EL (cell line): ENCODE data around the gene TNFRSF8.

ENCODE experiments used
- DNase-seq: peaks from one replicate; pipeline ENCODE4 v3.0.0-alpha.2; 2016

Gene TNFRSF8

DNA sequence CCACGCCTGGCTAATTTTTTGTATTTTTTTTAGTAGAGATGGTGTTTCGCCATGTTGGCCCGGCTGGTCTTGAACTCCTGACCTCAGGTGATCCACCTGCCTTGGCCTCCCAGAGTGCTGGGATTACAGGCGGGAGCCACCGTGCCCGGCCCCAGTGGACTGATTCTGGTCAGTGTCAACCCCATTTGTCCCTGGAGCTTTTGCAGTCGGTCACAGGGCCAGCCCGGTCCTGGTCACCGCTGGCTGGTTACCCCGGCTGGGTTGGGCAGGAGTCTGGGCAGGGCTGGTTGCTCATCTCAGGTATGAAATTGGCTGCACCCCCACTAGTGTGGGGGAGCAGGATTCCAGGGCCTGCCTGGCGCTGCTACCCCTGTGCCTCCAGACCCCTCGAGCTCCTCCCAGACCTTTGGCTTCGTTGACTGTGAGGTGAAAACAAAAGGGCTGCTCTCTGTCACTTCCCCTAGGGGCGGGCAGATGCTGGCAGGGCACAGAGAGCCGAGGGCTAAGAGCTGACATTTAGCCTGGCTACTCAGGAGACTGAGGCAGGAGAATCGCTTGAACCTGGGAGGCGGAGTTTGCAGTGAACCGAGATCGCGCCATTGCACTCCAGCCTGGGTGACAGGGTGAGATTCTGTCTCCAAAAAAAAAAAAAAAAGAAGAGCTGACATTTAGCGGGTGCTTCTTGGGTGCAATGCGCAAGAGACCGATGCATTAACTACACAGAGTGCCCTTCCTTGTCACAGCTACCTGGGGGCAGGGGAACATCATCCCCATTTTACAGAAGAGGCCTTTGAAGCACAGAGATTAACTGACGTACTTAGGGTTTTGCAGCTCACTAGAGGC lies 114.3 kb downstream of the TNFRSF8 start:
- no peak for DNase-seq

DNA sequence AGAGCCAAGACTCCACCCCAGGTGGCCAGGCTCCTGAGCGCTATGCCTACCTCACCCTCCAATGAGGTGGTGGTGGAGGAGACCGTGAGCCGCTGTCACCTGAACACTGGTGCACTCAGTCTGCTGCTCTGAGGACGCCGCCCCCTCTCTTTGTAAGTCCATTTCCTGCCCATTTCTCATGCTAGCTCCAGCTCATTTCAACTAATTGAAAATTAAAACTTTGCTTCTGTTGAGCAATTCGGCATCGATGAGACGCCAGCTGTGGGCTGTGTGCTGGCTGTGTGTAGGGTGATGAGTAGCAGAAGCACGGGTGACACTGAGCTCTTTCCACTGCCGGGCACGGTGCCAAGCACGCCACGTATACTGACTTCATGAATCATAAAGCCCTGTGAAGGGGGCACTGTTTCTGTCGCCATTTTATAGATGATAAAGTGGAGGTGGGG lies 114.9 kb downstream of the TNFRSF8 start:
- DNase-seq = peak; percentile 85

GRCh38 chr1:12178511-12178910 lies 115.4 kb downstream of the TNFRSF8 start:
- no peak for DNase-seq

GRCh38 chr1:12179111-12179519 lies 116.0 kb downstream of the TNFRSF8 start:
- peak; percentile 70 for DNase-seq

- DNase-seq = no peak
These were observed 116.6 kb downstream of the TNFRSF8 start for GRCh38 chr1:12179676-12180075.

DNA sequence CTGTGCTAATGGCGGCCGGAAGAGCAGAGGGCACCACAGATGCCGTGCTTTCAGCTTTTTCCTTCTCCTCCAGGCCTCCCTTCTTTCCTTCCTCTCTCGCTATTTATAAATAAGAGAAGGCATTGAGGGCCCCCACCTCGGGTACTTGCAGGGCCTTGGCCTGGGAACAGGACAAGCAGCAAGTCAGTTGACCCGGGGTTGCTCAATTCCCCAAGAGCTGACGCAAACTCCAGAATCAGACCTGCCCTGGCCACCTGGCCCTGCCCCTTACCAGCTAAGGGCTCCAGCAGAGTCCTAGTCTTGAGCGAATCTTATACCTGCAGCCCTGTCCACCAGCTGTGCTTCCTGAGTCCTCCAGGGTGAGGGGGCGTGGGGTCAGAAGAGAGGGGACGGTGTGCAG lies 117.2 kb downstream of the TNFRSF8 start:
- DNase-seq = no peak

DNA sequence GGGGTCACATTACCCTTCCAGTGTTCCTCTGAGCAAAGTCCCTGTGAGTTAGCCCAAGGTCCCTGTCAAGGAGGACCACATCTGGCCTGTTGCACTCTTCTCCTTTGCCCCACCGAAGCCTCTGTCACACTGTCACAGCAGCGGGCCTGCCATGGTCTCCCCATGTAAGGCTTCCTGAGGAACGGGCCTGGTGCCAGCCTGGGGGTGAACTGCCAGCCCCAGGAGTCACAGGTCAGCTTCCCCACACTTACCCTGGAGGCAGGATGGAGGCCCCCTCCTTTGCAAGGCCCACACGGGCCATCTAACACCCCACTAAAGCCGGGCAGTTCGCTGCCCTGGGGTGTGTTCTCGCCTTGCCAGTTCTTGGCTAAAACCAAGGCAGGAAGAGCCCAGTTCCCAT lies 117.8 kb downstream of the TNFRSF8 start:
- DNase-seq = no peak

DNA sequence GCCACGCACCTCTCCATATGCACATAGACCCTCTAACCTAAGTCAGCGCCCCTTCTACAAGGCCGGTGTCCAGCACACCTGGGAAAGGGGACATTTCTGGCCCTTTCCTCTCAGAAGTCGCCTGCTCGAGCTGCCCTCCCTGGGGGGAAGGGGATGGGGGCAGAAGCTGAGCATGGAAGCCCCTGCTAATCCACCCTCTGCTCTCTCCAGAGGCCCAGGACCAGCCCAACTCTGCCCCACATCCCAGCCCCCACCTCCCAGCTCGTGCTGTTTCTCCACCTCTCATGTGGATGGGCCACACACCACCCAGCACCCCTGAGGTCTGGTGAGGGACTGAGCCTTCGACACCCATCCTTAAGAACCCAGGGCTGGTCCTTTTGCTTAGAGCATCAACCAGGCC lies 118.5 kb downstream of the TNFRSF8 start:
- no peak for DNase-seq

- DNase-seq = no peak
These were observed 119.4 kb downstream of the TNFRSF8 start for GRCh38 chr1:12182410-12182984.

DNA sequence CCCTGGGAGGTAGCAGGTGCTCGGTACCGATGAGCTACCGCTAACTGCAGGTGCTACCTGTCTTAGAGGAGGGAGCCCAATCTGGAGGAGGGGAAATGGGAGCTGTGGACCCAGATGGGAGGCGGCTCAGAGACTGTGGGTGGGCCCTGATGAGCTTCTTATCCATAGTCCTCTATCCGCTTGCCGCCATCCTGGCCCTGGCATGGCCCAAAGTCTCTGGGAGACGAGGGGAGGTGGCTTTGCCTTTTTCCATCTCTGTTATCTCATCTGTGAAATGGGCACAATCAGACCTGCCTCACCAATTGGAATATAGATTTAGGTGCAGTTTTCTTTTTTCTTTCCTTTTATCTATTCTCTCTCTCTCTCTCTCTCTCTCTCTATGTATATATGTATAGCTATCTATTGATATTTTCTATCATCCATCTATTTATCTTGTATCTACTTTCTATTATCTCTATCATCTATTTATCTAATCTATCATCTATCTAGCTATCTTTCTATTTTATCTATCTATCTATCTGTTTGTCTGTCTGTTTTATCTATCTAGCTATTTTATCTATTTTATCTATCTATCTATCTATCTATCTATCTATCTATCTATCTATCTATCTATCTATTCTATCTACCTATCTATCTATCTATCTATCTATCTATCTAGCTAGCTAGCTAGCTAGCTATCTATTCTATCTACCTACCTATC lies 120.1 kb downstream of the TNFRSF8 start:
- DNase-seq = no peak

DNA sequence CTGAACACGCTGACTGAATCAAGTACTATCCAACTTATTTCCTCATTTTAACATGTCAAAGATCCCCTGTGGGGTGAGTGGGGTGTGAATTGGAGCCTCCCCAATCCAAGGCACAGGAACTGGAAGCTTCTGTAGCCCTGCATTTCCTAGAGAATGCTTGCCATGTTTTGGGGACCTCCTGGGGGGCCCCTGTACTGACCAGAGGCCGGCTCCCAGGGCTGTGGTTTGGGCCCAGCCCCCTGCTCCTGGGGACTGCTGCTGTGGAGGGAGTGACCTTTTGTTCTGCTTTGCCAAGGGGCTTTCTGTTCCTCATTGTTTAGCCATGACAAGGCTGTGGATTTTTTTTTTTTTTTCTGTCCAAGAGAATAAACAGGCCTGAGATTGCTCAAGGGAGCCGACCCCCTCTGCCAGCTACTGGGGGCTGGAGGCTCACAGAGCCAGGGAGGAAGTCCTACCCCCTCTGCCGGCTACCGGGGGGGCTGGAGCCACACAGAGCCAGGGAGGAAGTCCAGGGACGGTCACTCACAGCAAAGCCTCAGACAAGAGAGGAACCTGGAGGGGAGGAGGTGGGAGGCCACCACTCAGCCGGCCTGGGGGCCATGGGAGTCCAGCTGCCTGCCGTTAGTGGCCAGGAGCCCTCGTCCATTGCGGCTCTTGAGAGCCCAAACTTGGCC lies 121.0 kb downstream of the TNFRSF8 start:
- peak; percentile 76 for DNase-seq

DNA sequence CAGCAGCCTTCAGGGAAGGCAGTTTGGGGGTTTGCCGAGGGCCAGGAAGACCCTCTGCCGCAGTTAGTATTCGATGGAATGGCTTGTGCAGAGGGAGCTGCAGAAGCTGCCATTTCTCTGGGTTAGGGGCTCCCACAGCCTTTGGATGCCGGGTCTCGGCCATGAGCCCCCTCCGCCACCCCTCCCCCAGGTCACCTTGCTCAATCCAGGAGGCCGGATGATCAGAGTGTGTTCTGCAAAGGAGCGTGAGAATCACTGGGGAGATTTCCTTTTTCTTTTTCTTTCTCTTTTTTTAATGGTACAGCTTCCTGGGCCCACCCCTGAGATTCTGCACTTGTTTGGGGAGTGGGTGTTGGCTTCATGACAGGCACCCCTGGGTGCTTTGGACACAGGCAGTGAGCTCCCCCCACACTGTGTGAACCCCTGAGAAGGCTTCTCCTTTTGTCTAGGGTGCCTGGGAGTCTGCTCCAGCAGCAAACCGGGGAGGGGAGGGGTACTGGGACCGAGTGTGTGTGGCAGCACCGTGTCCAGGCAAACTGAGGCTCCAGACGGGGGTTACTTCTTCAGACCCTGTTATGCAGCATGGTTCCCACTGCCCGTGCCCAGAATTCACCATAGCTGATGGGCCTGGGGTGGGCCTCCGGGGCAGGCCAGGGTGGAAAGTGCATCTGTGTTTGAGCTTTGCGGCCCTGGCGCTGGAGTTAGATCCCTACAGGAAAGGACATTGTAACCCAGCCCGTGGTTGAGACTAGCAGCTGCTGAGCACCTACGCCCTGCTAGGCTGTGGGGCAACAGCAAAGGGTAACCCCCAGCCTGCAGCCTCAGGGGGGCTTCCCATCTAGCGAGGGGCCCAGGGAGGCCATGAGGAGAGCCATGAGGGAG lies 122.2 kb downstream of the TNFRSF8 start:
- DNase-seq = no peak

- DNase-seq = no peak
These were observed 123.0 kb downstream of the TNFRSF8 start for GRCh38 chr1:12185918-12186678.

DNA sequence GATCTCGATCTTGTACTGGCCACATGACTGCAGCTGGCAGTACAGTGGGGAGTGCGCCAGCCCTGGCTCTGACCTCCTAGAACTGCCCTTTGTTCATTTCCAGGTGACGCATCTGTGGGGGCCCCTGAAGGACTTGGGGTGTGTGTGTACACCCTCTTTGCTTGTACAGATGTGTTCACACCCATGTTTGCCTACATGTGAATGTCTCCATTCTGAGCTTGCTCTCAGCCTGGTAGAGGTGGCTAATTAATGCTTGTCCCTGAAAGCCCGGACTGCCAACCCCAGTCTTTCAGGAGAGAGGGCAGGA lies 123.5 kb downstream of the TNFRSF8 start:
- no peak for DNase-seq

DNA sequence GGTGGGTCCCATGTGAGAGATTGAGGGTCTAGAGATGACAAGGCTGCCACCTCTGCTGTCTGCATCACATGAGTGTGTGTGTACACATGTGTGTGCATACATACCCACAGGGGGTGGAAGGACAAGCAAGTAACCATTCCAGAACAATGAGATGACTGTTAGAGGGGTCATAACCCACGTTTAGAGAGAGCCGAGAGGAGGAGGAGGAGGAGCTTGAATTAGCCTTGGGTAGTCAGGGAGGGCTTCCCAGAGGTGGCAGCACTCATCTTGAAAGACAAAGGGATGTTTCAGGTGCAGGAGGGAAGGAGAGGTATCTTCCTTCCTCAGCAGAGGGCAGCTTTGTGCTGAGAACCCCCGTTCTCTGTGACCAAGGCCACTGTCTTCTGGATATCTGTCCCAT lies 125.0 kb downstream of the TNFRSF8 start:
- no peak for DNase-seq

DNA sequence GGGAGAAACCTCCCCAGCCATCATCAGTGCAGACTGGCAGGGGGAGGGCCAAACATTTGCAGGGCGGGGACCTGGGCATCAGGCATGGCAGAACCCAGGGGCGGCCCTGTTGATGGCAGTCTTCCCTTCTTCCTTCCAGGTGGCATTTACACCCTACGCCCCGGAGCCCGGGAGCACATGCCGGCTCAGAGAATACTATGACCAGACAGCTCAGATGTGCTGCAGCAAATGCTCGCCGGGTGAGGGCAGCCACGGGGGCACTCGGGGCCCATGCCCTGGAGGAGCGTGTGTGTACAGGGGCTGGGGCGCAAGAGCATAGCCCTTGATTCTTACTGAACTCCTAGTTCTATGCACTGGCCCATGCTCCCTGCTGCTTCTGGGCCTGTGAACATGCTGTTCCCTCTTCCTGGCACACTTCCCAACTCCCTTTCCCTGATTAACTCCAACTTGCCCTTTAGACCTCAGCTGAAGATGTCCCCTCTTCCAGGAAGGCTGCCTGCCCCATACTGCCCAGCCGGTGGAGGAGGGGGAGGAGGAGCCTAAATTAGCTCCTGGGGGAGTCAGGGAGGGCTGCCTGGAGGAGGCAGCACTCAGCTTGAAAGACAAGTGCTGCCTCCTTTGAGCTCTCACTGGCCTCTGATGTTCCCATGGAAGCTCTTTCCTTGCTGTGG lies 125.7 kb downstream of the TNFRSF8 start:
- DNase-seq = no peak

DNA sequence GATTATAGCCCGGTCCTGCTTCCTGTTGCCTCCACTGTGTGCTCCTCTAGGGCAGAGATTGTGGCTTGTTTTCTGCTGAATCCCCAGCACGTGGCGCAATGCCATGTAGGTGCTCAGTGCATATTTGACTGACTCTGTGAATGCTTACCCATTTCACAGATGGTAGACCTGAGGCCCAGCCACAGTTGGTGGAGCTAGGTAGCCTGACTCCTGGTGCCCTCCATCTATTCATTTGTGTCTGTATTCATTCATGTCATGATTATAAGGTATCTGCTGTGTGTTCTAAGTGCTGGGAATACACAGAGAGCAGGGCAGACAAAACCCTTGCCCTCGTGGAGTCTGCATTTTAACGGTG lies 126.2 kb downstream of the TNFRSF8 start:
- DNase-seq = no peak

- DNase-seq = no peak
These were observed 128.3 kb downstream of the TNFRSF8 start for GRCh38 chr1:12191242-12192032.
